ENCODE measurements around the gene LTBR. TPM values are rescaled to one million over a fixed set of nuclear protein-coding genes. Genes with fewer than 3 reads are reported as not detected.
A peak's percentile ranks its signal among the peaks of the same experiment; 100 is the strongest.
"Not testable (repeated sequence)": the region's sequence is repeated elsewhere in the genome, so short reads cannot be mapped to it uniquely, and the experiment has no call there.

Gene LTBR
- total and polyA plus RNA-seq, 2 of the 4 experiments (the other 2 are of a cell fraction): 19.7 to 62.5 TPM

DNA sequence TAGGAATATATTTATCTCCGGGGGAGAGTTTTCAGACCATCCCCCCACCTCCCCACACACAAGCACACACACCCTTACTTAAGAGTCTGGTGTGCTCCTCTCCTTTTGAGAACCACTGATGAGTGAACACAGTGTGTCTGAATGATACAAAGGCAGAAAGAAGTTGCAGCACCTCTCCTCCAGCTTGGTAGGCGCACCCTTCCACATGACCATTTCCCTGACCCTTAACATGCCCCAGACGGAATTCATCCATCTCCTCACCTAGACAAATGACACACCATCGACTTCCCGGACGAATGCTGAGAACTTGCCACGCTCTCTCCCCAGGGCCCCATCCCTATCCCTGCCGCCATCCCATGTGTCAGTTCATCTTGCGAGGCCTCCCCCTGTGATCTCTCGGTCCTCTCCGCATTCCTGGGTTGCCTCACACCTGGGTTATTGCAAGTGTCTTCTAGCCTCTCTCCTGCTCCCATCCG lies 46.0 kb upstream of the LTBR start:
- peak overlapping the region; percentile 84 for H2AK5ac ChIP-seq (ENCODE audit: low read depth, low read length)
- H4K20me1 ChIP-seq (ENCODE audit: insufficient read depth, low read length): peaks cover 80% of the 10 kb centered on the region

DNA sequence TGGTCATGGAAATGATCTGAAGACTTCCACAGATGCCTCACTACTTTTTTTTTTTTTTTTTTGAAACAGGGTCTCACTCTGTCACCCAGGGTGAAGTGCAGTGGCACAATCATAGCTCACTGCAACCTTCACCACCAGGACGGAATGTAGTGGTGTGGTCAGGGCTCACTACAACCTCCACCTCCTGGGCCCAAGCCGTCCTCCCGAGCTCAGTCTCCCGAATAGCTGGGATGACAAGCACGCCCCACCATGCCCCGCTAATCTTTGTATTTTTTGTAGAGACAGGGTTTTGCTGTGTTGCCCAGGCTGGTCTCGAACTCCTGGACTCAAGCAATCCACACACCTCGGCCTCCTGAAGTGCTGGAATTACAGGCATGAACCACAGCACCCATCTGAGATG lies 45.4 kb upstream of the LTBR start:
- peaks cover 54% of the 10 kb centered on the region for H3K4me1 ChIP-seq (ENCODE audit: control insufficient read depth, insufficient read depth, low read length)
- H2BK120ac ChIP-seq (ENCODE audit: low read depth, low read length); DNase-seq; ATAC-seq (ENCODE audit: low read depth); H2AFZ ChIP-seq (replicated peaks; ENCODE audit: low read length, poor library complexity); intact Hi-C loops (cut with micrococcal nuclease); H2AK9ac ChIP-seq (replicated peaks; ENCODE audit: low read depth, low read length, poor library complexity); dilution Hi-C loops (cut with HindIII; ENCODE audit: low sequenced_read_pairs, unreplicated experiment); H3K18ac ChIP-seq (ENCODE audit: low read depth, low read length); H3K27me3 ChIP-seq (ENCODE audit: control insufficient read depth, insufficient read depth, low read length); BruUV-seq (replicated peaks); H4K5ac ChIP-seq (ENCODE audit: low read depth, low read length); H3K9ac ChIP-seq (ENCODE audit: low read depth, low read length); H2BK20ac ChIP-seq (ENCODE audit: low read depth, low read length); POLR2A ChIA-PET (ENCODE audit: unreplicated experiment); CTCF ChIA-PET; H3K56ac ChIP-seq (ENCODE audit: extremely low read depth, insufficient read depth, low read length); H3K9me3 ChIP-seq (ENCODE audit: control insufficient read depth, insufficient read depth, low read length); H4K91ac ChIP-seq (ENCODE audit: insufficient read depth, low read depth, low read length); H2BK15ac ChIP-seq (ENCODE audit: low read depth, low read length); H3K4me3 ChIP-seq (ENCODE audit: insufficient read depth, low read depth, low read length): not testable (repeated sequence)
- WGBS, 2 experiments (ENCODE audit: extremely low coverage in 2 of 2, insufficient read length in 1 of 2): no CpG with 5 or more reads among the region's 8 CpGs
- H4K8ac ChIP-seq (ENCODE audit: low read depth in 2 of 2, low read length in 2 of 2): peak overlapping the region in 1 of 2 experiments; percentile 87; a peak in 1 of 4 replicates
- H3K4ac ChIP-seq (ENCODE audit: low read depth, low read length): peak overlapping the region; percentile 69
- H3K4me2 ChIP-seq (ENCODE audit: low read depth, low read length): peak overlapping the region; percentile 96
- peak overlapping the region; percentile 83 for H3K27ac ChIP-seq (ENCODE audit: insufficient read depth, low read length)
- H3K79me1 ChIP-seq (ENCODE audit: low read depth in 1 of 2, low read length in 2 of 2): peaks cover 12 to 78% of the 10 kb centered on the region in 2 experiments; a peak in 3 of 4 replicates
- H2AK5ac ChIP-seq (ENCODE audit: low read depth, low read length): peak overlapping the region; percentile 84; the same call in 1 of the 2 replicates
- in situ Hi-C loops (cut with MboI; ENCODE audit: low sequenced_read_pairs): loop anchor here (5.0 to 10.0 kb wide), 2 partner anchors 34 to 206 kb away; no protein-coding TSS in a partner anchor
- peaks cover 33% of the 10 kb centered on the region for H3K9me1 ChIP-seq (ENCODE audit: insufficient read depth, low read length)
- H3K23ac ChIP-seq (ENCODE audit: low read depth, low read length): peak overlapping the region; percentile 90
- H2BK5ac ChIP-seq (ENCODE audit: low read depth, low read length, poor library complexity, severe bottlenecking): peak overlapping the region; percentile 93
- peaks cover 27% of the 10 kb centered on the region for H3K36me3 ChIP-seq (ENCODE audit: control insufficient read depth, insufficient read depth, low read length)
- peak overlapping the region; percentile 87; the same call in 1 of the 2 replicates for H3K14ac ChIP-seq (replicated peaks; ENCODE audit: low read depth, low read length)
- H4K20me1 ChIP-seq (ENCODE audit: insufficient read depth, low read length): peaks cover 74% of the 10 kb centered on the region

More for the DNA sequence above, 46.0 kb upstream of the LTBR start:
- H2AK9ac ChIP-seq (replicated peaks; ENCODE audit: low read depth, low read length, poor library complexity): peak overlapping the region; percentile 20
- peak overlapping the region; percentile 84 for H3K9ac ChIP-seq (ENCODE audit: low read depth, low read length)
- H3K56ac ChIP-seq (ENCODE audit: extremely low read depth, insufficient read depth, low read length): peak overlapping the region; percentile 97; the same call in 1 of the 2 replicates
- in situ Hi-C loops (cut with MboI; ENCODE audit: low sequenced_read_pairs) (loop anchor here (5.0 to 10.0 kb wide), 2 partner anchors 34 to 207 kb away; no protein-coding TSS in a partner anchor), intact Hi-C loops (cut with micrococcal nuclease) (loop anchor here (2.0 kb wide), 2 partner anchors 35 to 195 kb away; no protein-coding TSS in a partner anchor), dilution Hi-C loops (cut with HindIII; ENCODE audit: low sequenced_read_pairs, unreplicated experiment) (no loop called here)
- ATAC-seq (ENCODE audit: low read depth) (no peak), DNase-seq (no peak)
- peak overlapping the region; percentile 90; the same call in 1 of the 2 replicates for H3K23ac ChIP-seq (ENCODE audit: low read depth, low read length)
- peaks cover 59% of the 10 kb centered on the region for H3K4me1 ChIP-seq (ENCODE audit: control insufficient read depth, insufficient read depth, low read length)
- no peak overlapping the region for H2AFZ ChIP-seq (replicated peaks; ENCODE audit: low read length, poor library complexity)
- H2BK20ac ChIP-seq (ENCODE audit: low read depth, low read length): peak overlapping the region; percentile 17; the same call in 1 of the 2 replicates
- no peak overlapping the region; the same call in 1 of the 2 replicates for H3K4me3 ChIP-seq (ENCODE audit: insufficient read depth, low read depth, low read length)
- 57% methylated on average over 6 of the region's 12 CpGs; no CpG with 5 or more reads in 1 of the 2 experiments for WGBS, 2 experiments (ENCODE audit: extremely low coverage in 2 of 2, insufficient read length in 1 of 2)
- peak overlapping the region; percentile 14; the same call in 1 of the 2 replicates for H3K18ac ChIP-seq (ENCODE audit: low read depth, low read length)
- peak overlapping the region; percentile 3; the same call in 1 of the 3 replicates for H2BK15ac ChIP-seq (ENCODE audit: low read depth, low read length)
- no peak overlapping the region for H4K5ac ChIP-seq (ENCODE audit: low read depth, low read length)
- peak overlapping the region; percentile 93 for H2BK5ac ChIP-seq (ENCODE audit: low read depth, low read length, poor library complexity, severe bottlenecking)
- H2BK120ac ChIP-seq (ENCODE audit: low read depth, low read length): no peak overlapping the region
- H3K9me1 ChIP-seq (ENCODE audit: insufficient read depth, low read length): peaks cover 36% of the 10 kb centered on the region
- peak overlapping the region; percentile 87; the same call in 1 of the 2 replicates for H3K14ac ChIP-seq (replicated peaks; ENCODE audit: low read depth, low read length)
- BruUV-seq (replicated peaks): no TSS peak
- peaks cover 33% of the 10 kb centered on the region for H3K36me3 ChIP-seq (ENCODE audit: control insufficient read depth, insufficient read depth, low read length)
- H4K8ac ChIP-seq (ENCODE audit: low read depth in 2 of 2, low read length in 2 of 2): peak overlapping the region in 1 of 2 experiments; percentile 87; a peak in 2 of 4 replicates
- no peaks in the 10 kb centered on the region for H3K27me3 ChIP-seq (ENCODE audit: control insufficient read depth, insufficient read depth, low read length)
- H4K91ac ChIP-seq (ENCODE audit: insufficient read depth, low read depth, low read length): peak overlapping the region; percentile 27; the same call in 1 of the 2 replicates
- H3K27ac ChIP-seq (ENCODE audit: insufficient read depth, low read length): peak overlapping the region; percentile 83
- CTCF ChIA-PET: no interaction called here
- peak overlapping the region; percentile 96 for H3K4me2 ChIP-seq (ENCODE audit: low read depth, low read length)
- POLR2A ChIA-PET (ENCODE audit: unreplicated experiment): no interaction called here
- peak overlapping the region; percentile 69 for H3K4ac ChIP-seq (ENCODE audit: low read depth, low read length)
- no peaks in the 10 kb centered on the region for H3K9me3 ChIP-seq (ENCODE audit: control insufficient read depth, insufficient read depth, low read length)
- peaks cover 12 to 78% of the 10 kb centered on the region in 2 experiments; a peak in 3 of 4 replicates for H3K79me1 ChIP-seq (ENCODE audit: low read depth in 1 of 2, low read length in 2 of 2)
- TF ChIP-seq MAZ (IDR thresholded peaks at IDR 0.05; ENCODE audit: borderline replicate concordance, low read depth, low read length) (0 out of 2 replicates have a peak, but pooled peaks have one; percentile 12), POLR2A (IDR thresholded peaks at IDR 0.05; ENCODE audit: low read depth, low read length) (no peak; the same call in 1 of the 2 replicates)
